LNCAP (cell line): Measurements from ENCODE around the gene IFNGR1.

ENCODE experiments used
- CTCF ChIP-seq: fragments of 450-650 bp; IDR thresholded peaks from 2 replicates; pipeline ENCODE4 v1.5.1; 2017; ENCODE audit warnings: mild to moderate bottlenecking

IFNGR1 gene

GRCh38 chr6:137260217-137260616 lies 41.0 kb upstream of the IFNGR1 start:
- TF ChIP-seq CTCF, result no peak

GRCh38 chr6:137259349-137259748 lies 40.2 kb upstream of the IFNGR1 start:
- TF ChIP-seq CTCF, result no peak

- no peak for TF ChIP-seq CTCF
These were observed 39.0 kb upstream of the IFNGR1 start for GRCh38 chr6:137258170-137258569.

GRCh38 chr6:137256350-137257103 lies 37.3 kb upstream of the IFNGR1 start:
- TF ChIP-seq CTCF, result no peak

GRCh38 chr6:137254966-137255365 lies 35.8 kb upstream of the IFNGR1 start:
- TF ChIP-seq CTCF, result no peak

- TF ChIP-seq CTCF, result no peak
These were observed 29.5 kb upstream of the IFNGR1 start for GRCh38 chr6:137248702-137249101.

GRCh38 chr6:137247724-137248123 lies 28.5 kb upstream of the IFNGR1 start:
- TF ChIP-seq CTCF, result no peak

GRCh38 chr6:137246791-137247202 lies 27.6 kb upstream of the IFNGR1 start:
- no peak for TF ChIP-seq CTCF
